Cardiac muscle cell (in vitro differentiated cells and primary cell): ENCODE measurements around the gene CLEC2B. TPM values are rescaled to one million over a fixed set of nuclear protein-coding genes. Genes with fewer than 3 reads are reported as not detected.

ENCODE experiments used
- DNase-seq, 2 donors: peaks; one replicate each; pipeline versions ENCODE4 v3.0.0 to v3.0.0-alpha.2; 2010 to 2017; ENCODE audit warnings: low read depth in 1 of 2, low spot score in 1 of 2
- H3K27ac ChIP-seq: fragments of 200-600 bp; sonication (generic); 2 replicates; pipeline ENCODE4 v1.5.1; 2016
- H3K27me3 ChIP-seq: fragments of 200-600 bp; sonication (generic); 2 replicates; pipeline ENCODE4 v1.6.0; 2016; ENCODE audit warnings: control low read depth
- H3K36me3 ChIP-seq: fragments of 200-600 bp; sonication (generic); 2 replicates; pipeline ENCODE4 v1.5.1; 2016; ENCODE audit warnings: control low read depth
- H3K4me1 ChIP-seq: fragments of 200-600 bp; sonication (generic); 2 replicates; pipeline ENCODE4 v1.8.1; 2017; ENCODE audit warnings: low read depth, mild to moderate bottlenecking, mixed run types
- H3K4me3 ChIP-seq: fragments of 200-600 bp; sonication (generic); 2 replicates; pipeline ENCODE4 v1.5.1; 2016; ENCODE audit warnings: mild to moderate bottlenecking
- H3K9me3 ChIP-seq: fragments of 200-600 bp; sonication (generic); 2 replicates; pipeline ENCODE4 v1.5.1; 2017; ENCODE audit warnings: low read depth, mild to moderate bottlenecking, control low read depth
- CTCF ChIP-seq: IDR thresholded peaks from 2 replicates; pipeline ENCODE4 v1.5.1; 2012; ENCODE audit warnings: low read depth, mild to moderate bottlenecking, low read length
- polyA plus RNA-seq: library from polyadenylated mRNA; unstranded; fragments of >200 nt; fragmentation: Nextera tagmentation; extraction: Ambion mirVana; gene quantifications from 2 replicates; pipeline ENCODE4 v1.2.1, GENCODE V29; 2016
- total RNA-seq: library from RNA; depleted of rRNA; stranded (reverse); fragments of >200 nt; gene quantifications from 2 replicates; pipeline ENCODE4 v1.2.3, GENCODE V29; 2016

The CLEC2B gene
- total and polyA plus RNA-seq, 2 experiments from 2014 or later: 0.31 TPM; not detected in 1

GRCh38 chr12:9831720-9832119, 37.4 kb downstream of the CLEC2B start:
- no peaks in the 10 kb centered on the region for H3K27me3 ChIP-seq

GRCh38 chr12:9829982-9830381, 39.2 kb downstream of the CLEC2B start:
- no peaks in the 10 kb centered on the region for H3K4me1 ChIP-seq
- DNase-seq: no peak
- H3K9me3 ChIP-seq: no peaks in the 10 kb centered on the region
- no peak overlapping the region for H3K27ac ChIP-seq
- no peaks in the 10 kb centered on the region for H3K27me3 ChIP-seq
- H3K4me3 ChIP-seq: no peak overlapping the region
- no peak for TF ChIP-seq CTCF
- no peaks in the 10 kb centered on the region for H3K36me3 ChIP-seq

More at GRCh38 chr12:9831720-9832119, 37.4 kb downstream of the CLEC2B start:
- DNase-seq: no peak
- no peaks in the 10 kb centered on the region for H3K4me1 ChIP-seq
- no peak overlapping the region for H3K27ac ChIP-seq
- no peak for TF ChIP-seq CTCF
- H3K9me3 ChIP-seq: no peaks in the 10 kb centered on the region
- no peak overlapping the region for H3K4me3 ChIP-seq
- H3K36me3 ChIP-seq: no peaks in the 10 kb centered on the region

GRCh38 chr12:9829483-9829882, 39.7 kb downstream of the CLEC2B start:
- no peaks in the 10 kb centered on the region for H3K4me1 ChIP-seq
- DNase-seq: no peak
- H3K4me3 ChIP-seq: no peak overlapping the region
- TF ChIP-seq CTCF: no peak
- H3K36me3 ChIP-seq: no peaks in the 10 kb centered on the region
- no peaks in the 10 kb centered on the region for H3K9me3 ChIP-seq
- no peak overlapping the region for H3K27ac ChIP-seq
- no peaks in the 10 kb centered on the region for H3K27me3 ChIP-seq

- H3K27ac ChIP-seq: no peak within 1 kb of the TSS
- no peaks in the 10 kb centered on the region for H3K4me1 ChIP-seq
- H3K9me3 ChIP-seq: no peaks in the 10 kb centered on the region
- H3K27me3 ChIP-seq: no peaks in the 10 kb centered on the region
- DNase-seq: no peak
- no peaks in the 10 kb centered on the region for H3K36me3 ChIP-seq
- H3K4me3 ChIP-seq: no peak within 1 kb of the TSS
- no peak for TF ChIP-seq CTCF
Observed at GRCh38 chr12:9827209-9827888, 41.8 kb downstream of the CLEC2B start, which contains the start of gene KLRF1. Gene KLRF1 (plus strand): TSS chr12:9827481. CDS start chr12:9827545, 64 bp downstream.

- no peaks in the 10 kb centered on the region for H3K9me3 ChIP-seq
- no peaks in the 10 kb centered on the region for H3K27me3 ChIP-seq
- H3K36me3 ChIP-seq: no peaks in the 10 kb centered on the region
- no peak for TF ChIP-seq CTCF
- no peak overlapping the region for H3K27ac ChIP-seq
- no peaks in the 10 kb centered on the region for H3K4me1 ChIP-seq
- no peak overlapping the region for H3K4me3 ChIP-seq
- DNase-seq: no peak
Observed at GRCh38 chr12:9820281-9820930, 48.7 kb downstream of the CLEC2B start.
